K562 (cell line): ENCODE measurements around the gene HHATL. TPM values are rescaled to one million over a fixed set of nuclear protein-coding genes. Genes with fewer than 3 reads are reported as not detected.

Experiments
- ATAC-seq: fragments of 200-7000 bp; cut with Tn5 transposase; 3 replicates; pipeline ENCODE4 v1.9.1; 2020; ENCODE audit warnings: moderate library complexity
- BruUV-seq: library from RNA; stranded (reverse); fragments of 400-500 nt; replicated peaks from 2 replicates; lab custom pipeline; 2021; lab: Mats Ljungman, UMichigan
- CTCF ChIA-PET: fragments of 300-600 bp; formaldehyde crosslinking; extraction: SDS; loops from one replicate; lab custom pipeline; 2021; ENCODE audit warnings: low intra/inter-chr PET ratio; lab: Yijun Ruan, JAX
- POLR2A ChIA-PET: fragments of 300-600, 350-650 bp; sonication (Branson Sonifier 250); formaldehyde crosslinking; extraction: SDS; loops from one replicate; lab custom pipeline; 2021; ENCODE audit warnings: antibody characterized with exemption, inconsistent platforms; lab: Yijun Ruan, JAX
- DNase-seq, 4 experiments: peaks; one replicate each; pipeline versions ENCODE4 v3.0.0 to v3.0.0-alpha.2; 2011 to 2018; ENCODE audit warnings: low spot score in 3 of 4, mixed read lengths in 3 of 4; ENCODE audit errors: extremely low read depth in 1 of 4
- FAIRE-seq: peaks from 2 replicates; lab custom pipeline; 2011; peaks lifted over from hg19 to GRCh38; lab: Jason Lieb, UNC
- H2AFZ ChIP-seq: 2 replicates; pipeline ENCODE4 v1.6.0; 2011; ENCODE audit warnings: low read depth, low read length, control low read depth, inconsistent platforms
- H3K27ac ChIP-seq: fragments of 200-600 bp; 3 replicates; pipeline ENCODE4 v1.8.0; 2011; ENCODE audit warnings: low read depth, mild to moderate bottlenecking, control low read depth, inconsistent platforms, low read length, moderate library complexity, mixed read lengths; ENCODE audit errors: extremely low read depth
- H3K27me3 ChIP-seq, 2 experiments: fragments of 300-600 bp in 1 of 2; 2 replicates in 1 of 2; 3 replicates in 1 of 2; pipeline versions ENCODE4 v1.6.0 to v1.8.0; 2011; ENCODE audit warnings: inconsistent platforms in 2 of 2, low read length in 2 of 2, mild to moderate bottlenecking in 1 of 2, mixed read lengths in 1 of 2, moderate library complexity in 1 of 2; ENCODE audit not compliant: control insufficient read depth in 2 of 2, insufficient read depth in 2 of 2
- H3K36me3 ChIP-seq: fragments of 300-600 bp; 3 replicates; pipeline ENCODE4 v1.8.0; 2011; ENCODE audit warnings: mild to moderate bottlenecking, low read length, inconsistent platforms; ENCODE audit not compliant: control insufficient read depth, insufficient read depth
- H3K4me1 ChIP-seq, 2 experiments: fragments of 200-600 bp in 1 of 2; replicated peaks in 1 of 2; 2 replicates in 1 of 2; 3 replicates in 1 of 2; pipeline versions ENCODE4 v1.5.1 to v1.8.0; 2011; ENCODE audit warnings: inconsistent platforms in 2 of 2, low read length in 2 of 2, mild to moderate bottlenecking in 1 of 2, mixed read lengths in 1 of 2, moderate library complexity in 1 of 2; ENCODE audit not compliant: control insufficient read depth in 2 of 2, insufficient read depth in 2 of 2
- H3K4me2 ChIP-seq: 2 replicates; pipeline ENCODE4 v1.6.1; 2011; ENCODE audit warnings: low read length, control low read depth, inconsistent platforms, mixed read lengths; ENCODE audit not compliant: insufficient read depth
- H3K4me3 ChIP-seq: fragments of 200-600 bp; sonication (generic), shearing (Covaris generic); 2 replicates; pipeline ENCODE4 v1.5.1; 2016; ENCODE audit warnings: control low read depth, inconsistent platforms
- H3K79me2 ChIP-seq: fragments of 200-600 bp; 3 replicates; pipeline ENCODE4 v1.8.0; 2011; ENCODE audit warnings: low read length, inconsistent platforms; ENCODE audit not compliant: control insufficient read depth, insufficient read depth
- H3K9ac ChIP-seq, 2 experiments: 2 replicates each; pipeline versions ENCODE4 v1.6.0 to v1.6.1; 2011; ENCODE audit warnings: low read depth in 2 of 2, low read length in 2 of 2, control low read depth in 1 of 2, inconsistent platforms in 1 of 2, mild to moderate bottlenecking in 1 of 2, mixed read lengths in 1 of 2; ENCODE audit not compliant: insufficient read depth in 1 of 2
- H3K9me1 ChIP-seq: one replicate; pipeline ENCODE4 v1.6.0; 2011; ENCODE audit warnings: inconsistent platforms, mild to moderate bottlenecking, low read length, moderate library complexity; ENCODE audit not compliant: control insufficient read depth, insufficient read depth
- H3K9me3 ChIP-seq: replicated peaks from 2 replicates; pipeline ENCODE4 v1.5.1; 2011; ENCODE audit warnings: low read depth, low read length, inconsistent platforms; ENCODE audit not compliant: control insufficient read depth, insufficient read depth
- H4K20me1 ChIP-seq: replicated peaks from 2 replicates; pipeline ENCODE4 v1.6.1; 2011; ENCODE audit warnings: low read length, inconsistent platforms, mixed read lengths; ENCODE audit not compliant: control insufficient read depth, insufficient read depth
- BCLAF1 ChIP-seq, 2 experiments: fragments of 450-650 bp in 1 of 2; IDR thresholded peaks; 2 replicates each; pipeline ENCODE4 v1.6.1; 2011 to 2017; ENCODE audit warnings: low read depth in 2 of 2, antibody characterized with exemption in 1 of 2, borderline replicate concordance in 1 of 2, low read length in 1 of 2, mild to moderate bottlenecking in 1 of 2, mixed read lengths in 1 of 2; ENCODE audit not compliant: control insufficient read depth in 1 of 2
- CHD4 ChIP-seq: fragments of 200-600 bp; sonication (generic); IDR thresholded peaks from 3 replicates; pipeline ENCODE4 v1.6.1; 2012; ENCODE audit warnings: low read depth, mild to moderate bottlenecking, mixed read lengths, low read length, inconsistent platforms; ENCODE audit not compliant: insufficient read depth, insufficient replicate concordance, poor library complexity, severe bottlenecking
- CXXC5 ChIP-seq: fragments of 250-450 bp; sonication (Bioruptor Pico); IDR thresholded peaks from 2 replicates; pipeline ENCODE4 v1.8.0; 2022; ENCODE audit warnings: inconsistent platforms, mild to moderate bottlenecking, moderate library complexity
- ETS1 ChIP-seq: conservative IDR thresholded peaks from 2 replicates; pipeline ENCODE4 v1.6.1; 2011; ENCODE audit warnings: low read depth, mild to moderate bottlenecking, low read length; ENCODE audit not compliant: control insufficient read depth
- GABPB2 ChIP-seq: fragments of 250-450 bp; sonication (Bioruptor Pico); conservative IDR thresholded peaks from 2 replicates; pipeline ENCODE4 v1.5.1; 2021; ENCODE audit warnings: mild to moderate bottlenecking
- MAZ ChIP-seq, 2 experiments: fragments of 450-650 bp in 1 of 2; sonication (generic) in 1 of 2; formaldehyde crosslinking; IDR thresholded peaks in 1 of 2; conservative IDR thresholded peaks in 1 of 2; 2 replicates each; pipeline versions ENCODE4 v1.4.0 to v1.5.0; 2020; ENCODE audit warnings: mild to moderate bottlenecking in 1 of 2, missing genetic modification reagents in 1 of 2
- PHB2 ChIP-seq: fragments of 450-650 bp; IDR thresholded peaks from 2 replicates; pipeline ENCODE4 v1.6.1; 2017; ENCODE audit warnings: low read depth
- RREB1 ChIP-seq: fragments of 250-450 bp; sonication (Bioruptor Pico); IDR thresholded peaks from 2 replicates; pipeline ENCODE4 v1.4.0; 2020
- SAFB2 ChIP-seq: fragments of 200-400 bp; formaldehyde crosslinking; IDR thresholded peaks from 2 replicates; pipeline ENCODE4 v1.6.1; 2018; ENCODE audit warnings: borderline replicate concordance, low read length, low read depth, moderate library complexity; ENCODE audit not compliant: severe bottlenecking
- ZC3H8 ChIP-seq: fragments of 450-650 bp; IDR thresholded peaks from 2 replicates; pipeline ENCODE4 v1.6.1; 2017
- WGBS: fragments of 100-300 bp; shearing (Covaris generic); methylation state at CpG from one replicate; pipeline ENCODE4 v1.1.6; 2016; ENCODE audit warnings: low coverage, mixed read lengths; ENCODE audit not compliant: insufficient coverage; ENCODE audit errors: missing lambda C conversion rate; 5-methylcytosine and 5-hydroxymethylcytosine counted together
- in situ Hi-C: fragments of 300-500 bp; cut with MboI; formaldehyde crosslinking; loops from 4 replicates; pipeline ENCODE4 v1.15.0; 2018; ENCODE audit warnings: inconsistent platforms, mixed read lengths
- intact Hi-C: fragments of 100-400 bp; cut with micrococcal nuclease; formaldehyde crosslinking; loops from 2 replicates; pipeline ENCODE4 v1.14.2; 2022
- polyA plus RNA-seq, 8 experiments: library from polyadenylated mRNA; depleted of rRNA in 4 of 8; stranded (reverse) in 5 of 8; unstranded in 3 of 8; fragments of >200 nt; fragmentation: Nextera tagmentation in 2 of 8; fragmentation: Illumina TruSeq in 1 of 8; extraction: Ambion mirVana in 2 of 8; extraction: Trizol in 1 of 8; gene quantifications; 2 replicates each; pipeline versions ENCODE4 v1.2.1 to v1.2.3, GENCODE V29; 2011 to 2014; ENCODE audit warnings: inconsistent platforms in 1 of 8, missing spikeins in 1 of 8
- total RNA-seq, 7 experiments: library from RNA; depleted of rRNA in 6 of 7; stranded (reverse); fragments of >200 nt in 6 of 7; fragmentation: Illumina TruSeq in 2 of 7; extraction: Trizol in 2 of 7; gene quantifications; 2 replicates each; pipeline versions ENCODE4 v1.2.1 to v1.2.3, GENCODE V29; 2011 to 2021; ENCODE audit warnings: low replicate concordance in 1 of 7

The HHATL gene
- total and polyA plus RNA-seq, 9 of the 15 experiments (the other 6 are each of a cell fraction or from before 2014, with no cell fraction given): not detected

- no peak for FAIRE-seq
- Histone ChIP-seq H3K36me3 (peaks cover 5% of the 10 kb centered on the region; the same call in 1 of the 3 replicates), H3K4me1 (peaks cover 14 to 50% of the 10 kb centered on the region in 2 experiments), H2AFZ (no peak overlapping the region), H3K9me1 (no peaks in the 10 kb centered on the region), H4K20me1 (no peaks in the 10 kb centered on the region; the same call in 1 of the 2 replicates), H3K4me3 (no peak overlapping the region), H3K9me3 (no peaks in the 10 kb centered on the region), H3K27me3 (no peaks in the 10 kb centered on the region), H3K9ac (no peak overlapping the region), H3K79me2 (no peaks in the 10 kb centered on the region), H3K27ac (no peak overlapping the region), H3K4me2 (no peak overlapping the region)
- in situ Hi-C loops (no loop called here), intact Hi-C loops (no loop called here)
- BruUV-seq: no TSS peak
- WGBS: 68% methylated on average over 4 of the region's 4 CpGs
- POLR2A ChIA-PET: no interaction called here
- CTCF ChIA-PET: no interaction called here
- ATAC-seq: no peak
- DNase-seq: no peak
- TF ChIP-seq CXXC5 (CRISPR knock-in tag): no peak
- no peak for TF ChIP-seq ETS1
- TF ChIP-seq GABPB2 (CRISPR knock-in tag): no peak
- no peak for TF ChIP-seq ZC3H8
- TF ChIP-seq SAFB2: no peak
- no peak for TF ChIP-seq BCLAF1 (IDR thresholded peaks at IDR 0.05; ENCODE audit: borderline replicate concordance in 1 of 2, control insufficient read depth in 1 of 2, low read depth in 2 of 2, low read length in 1 of 2)
- TF ChIP-seq RREB1 (CRISPR knock-in tag): no peak
- TF ChIP-seq MAZ (CRISPR knock-in tag; conservative IDR thresholded peaks at IDR 0.05 in 1 of 2, IDR thresholded peaks at IDR 0.05 in 1 of 2): no peak
- TF ChIP-seq CHD4: no peak
- no peak for TF ChIP-seq PHB2
Observed at GRCh38 chr3:42657675-42658074, 44.9 kb downstream of the HHATL start.
